Measurements from ENCODE around the gene CCDC38.

Gene CCDC38

DNA sequence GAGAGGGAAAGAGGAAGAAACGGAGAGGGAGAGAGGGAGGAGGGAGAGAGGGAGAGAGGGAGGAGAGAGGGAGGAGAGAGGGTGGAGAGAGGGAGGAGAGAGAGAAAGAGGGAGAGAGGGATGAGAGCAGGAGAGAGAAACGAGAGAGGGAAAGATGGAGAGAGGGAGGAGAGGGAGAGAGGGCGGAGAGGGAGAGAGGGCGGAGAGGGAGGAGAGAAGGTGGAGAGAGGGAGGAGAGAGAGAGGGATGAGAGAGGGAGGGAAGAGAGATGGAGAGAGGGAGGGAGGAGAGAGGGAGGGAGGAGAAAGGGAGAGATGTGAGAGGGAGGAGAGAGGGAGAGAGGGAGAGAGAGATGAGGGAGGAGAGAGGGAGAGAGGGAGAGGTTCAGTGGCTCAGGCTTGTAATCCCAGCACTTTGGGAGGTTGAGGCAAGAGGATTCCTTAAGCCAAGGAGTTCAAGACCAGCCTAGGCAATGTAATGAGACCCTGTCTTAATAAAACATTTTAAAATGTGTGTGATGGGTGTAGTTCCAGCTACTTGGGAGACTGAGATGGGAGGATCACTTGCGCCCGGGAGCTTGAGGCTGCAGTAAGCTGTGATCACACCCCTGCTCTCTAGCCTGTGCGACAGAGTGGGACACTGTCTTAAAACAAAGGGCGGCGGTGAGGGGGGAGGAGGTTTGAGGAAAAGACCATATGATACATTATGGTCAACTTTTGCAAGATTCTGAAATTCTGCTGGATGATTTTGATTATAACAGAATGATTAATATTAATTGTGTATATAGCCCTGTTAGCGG lies 105.0 kb downstream of the CCDC38 start:
- DNase-seq (ENCODE audit: low read depth in 3 of 3), result no peak

DNA sequence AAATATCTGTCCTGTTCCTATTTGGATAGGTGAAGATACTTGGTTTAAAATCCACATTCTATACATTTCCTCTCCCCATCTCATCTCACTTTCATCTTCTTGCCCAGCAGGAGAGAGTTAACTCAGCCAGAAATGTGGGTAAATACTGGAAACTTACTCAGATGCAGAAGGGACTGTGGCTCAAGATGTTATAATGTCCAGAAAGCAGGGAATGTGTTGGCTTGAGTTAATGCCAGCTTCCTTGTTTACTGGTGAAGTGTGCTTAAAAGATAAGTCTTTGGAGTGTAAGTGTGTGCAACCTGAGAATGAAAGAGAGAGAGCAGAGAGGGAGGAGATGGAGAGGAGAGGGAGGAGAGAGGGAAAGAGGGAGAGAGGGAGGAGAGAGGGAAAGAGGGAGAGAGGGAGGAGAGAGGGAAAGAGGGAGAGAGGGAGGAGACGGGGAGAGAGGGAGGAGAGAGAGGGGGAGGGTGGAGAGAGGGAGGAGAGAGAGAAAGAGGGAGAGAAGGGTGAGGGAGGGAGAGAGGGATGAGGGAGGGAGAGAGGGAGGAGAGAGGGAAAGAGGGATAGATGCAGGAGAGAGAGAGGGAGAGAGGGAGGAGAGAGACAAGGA lies 105.7 kb downstream of the CCDC38 start:
- no peak for DNase-seq (ENCODE audit: low read depth in 3 of 3)

DNA sequence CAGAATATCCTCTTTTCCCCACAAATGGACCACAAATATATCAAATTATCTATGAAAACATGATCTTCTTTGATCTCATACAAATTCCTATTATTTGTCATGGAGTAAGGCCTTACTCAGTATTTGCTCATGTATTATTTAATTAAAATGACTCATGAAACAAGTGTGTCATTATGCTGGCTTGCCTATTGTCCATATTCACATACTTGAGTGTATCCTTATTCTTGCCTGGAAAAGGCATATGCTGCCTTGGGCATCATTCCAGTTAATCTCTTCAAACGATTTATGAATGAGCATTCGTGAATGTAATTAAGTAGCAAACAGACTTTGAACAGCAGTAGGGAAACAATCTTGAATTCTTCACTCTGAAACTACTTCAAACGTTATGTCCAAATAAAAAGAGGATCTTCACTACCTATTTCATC lies 106.2 kb downstream of the CCDC38 start:
- no peak for DNase-seq (ENCODE audit: low read depth in 3 of 3)

DNA sequence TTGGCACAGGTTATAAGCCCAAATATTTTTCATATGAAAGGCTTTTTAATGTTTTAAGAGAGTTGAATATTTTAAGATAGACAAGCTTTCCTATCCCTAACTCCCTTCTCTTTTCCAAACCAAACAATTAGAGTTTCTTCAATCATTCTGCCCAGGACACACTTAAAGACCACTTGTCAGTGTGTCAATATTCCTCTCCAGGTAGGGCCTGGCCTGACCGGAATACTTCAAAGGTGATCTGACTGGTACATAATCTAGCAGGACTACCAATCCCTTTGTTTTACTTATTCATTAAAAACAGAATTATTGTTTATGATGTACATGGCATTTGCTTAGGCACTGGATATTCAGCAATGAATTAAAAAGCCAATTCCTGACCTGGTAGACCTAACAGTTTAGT lies 107.8 kb downstream of the CCDC38 start:
- no peak for DNase-seq (ENCODE audit: low read depth in 3 of 3)

DNA sequence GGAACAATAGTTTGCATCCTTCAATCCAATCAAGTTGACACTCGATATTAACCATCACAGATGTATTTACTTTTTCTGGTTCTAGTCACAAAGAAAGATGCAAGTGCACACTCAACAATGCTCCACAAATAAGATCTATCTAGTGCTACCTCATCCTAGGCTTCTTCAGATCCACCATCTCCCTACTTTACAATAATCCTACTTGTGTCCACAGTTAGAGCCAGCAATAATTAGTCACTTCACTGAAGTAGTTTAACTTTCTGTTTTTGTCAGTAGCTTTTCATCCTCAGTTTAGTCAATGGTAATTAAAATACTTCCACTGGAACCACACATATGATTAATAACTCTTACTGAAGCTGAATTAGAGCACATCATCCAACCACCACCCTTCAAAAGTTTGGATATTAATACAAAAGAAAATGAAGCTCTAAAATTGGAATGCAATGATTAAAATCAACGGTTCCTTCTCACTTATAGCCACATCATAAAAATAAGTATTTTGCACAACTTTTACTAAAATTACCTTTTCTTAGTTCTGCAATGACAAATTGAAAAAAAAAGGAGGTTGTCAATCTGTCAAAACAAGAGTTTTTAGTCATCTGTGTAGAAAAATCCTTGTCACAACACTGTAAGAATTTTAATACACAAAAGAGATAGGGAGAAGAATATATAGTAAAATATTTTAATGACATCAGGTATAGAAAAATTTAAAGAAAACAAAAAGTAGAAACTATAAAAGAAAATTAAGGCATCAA lies 111.9 kb downstream of the CCDC38 start:
- DNase-seq (ENCODE audit: low read depth in 3 of 3), result no peak

DNA sequence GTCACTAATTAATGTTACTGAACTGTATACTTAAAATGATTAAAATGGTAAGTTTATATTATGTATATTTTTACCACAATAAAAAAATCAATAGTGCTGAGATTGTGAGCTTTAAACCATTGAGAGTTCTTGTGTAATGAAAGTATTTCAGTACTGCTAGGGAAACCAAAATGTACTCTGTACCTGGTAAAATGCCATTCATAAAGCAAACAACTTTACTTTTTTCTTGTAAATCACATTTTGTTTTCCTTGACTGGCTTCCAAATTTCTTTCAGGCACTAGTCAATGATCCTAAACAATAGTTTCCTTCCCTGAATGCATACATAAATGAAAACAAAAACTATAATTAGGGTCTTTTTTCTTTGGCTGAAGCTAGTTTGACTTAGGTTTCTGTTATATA lies 113.0 kb downstream of the CCDC38 start:
- DNase-seq (ENCODE audit: low read depth in 3 of 3), result no peak

DNA sequence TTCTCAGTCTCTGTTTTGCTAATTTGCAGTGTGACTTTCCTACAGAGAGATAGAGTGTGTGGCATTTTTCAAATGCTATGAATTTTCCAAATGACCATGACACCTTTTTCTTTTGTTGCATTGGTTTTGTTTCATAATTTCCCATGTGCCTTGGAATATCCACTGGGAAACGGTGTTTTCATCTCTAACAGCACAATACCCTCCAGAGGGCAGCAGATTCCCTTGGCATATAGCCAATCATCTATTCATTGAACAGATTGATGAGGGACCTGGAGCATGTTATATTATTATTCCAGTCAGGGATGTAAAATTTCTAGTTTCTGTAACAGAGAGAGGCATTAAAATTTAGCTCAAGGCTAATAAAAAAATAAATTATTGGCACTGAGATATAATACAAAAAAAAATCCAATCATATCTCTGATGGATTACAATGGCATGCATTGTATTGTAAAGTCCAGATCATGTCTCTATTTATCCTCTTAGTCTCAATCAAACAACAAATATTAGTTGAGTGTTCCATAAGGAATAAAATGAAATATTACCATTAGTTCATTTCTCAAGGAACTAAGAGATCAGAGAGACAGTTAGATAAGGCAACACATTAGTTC lies 122.2 kb downstream of the CCDC38 start:
- no peak for DNase-seq (ENCODE audit: low read depth in 3 of 3)

All from stimulated activated CD4-positive, alpha-beta T cell treated with anti-CD3 and anti-CD28 coated beads, TNF-alpha, amount 100 ng/mL, for 4 hours (primary cell).